ENCODE measurements around the gene CHST11. TPM values are rescaled to one million over a fixed set of nuclear protein-coding genes. Genes with fewer than 3 reads are reported as not detected.

Gene CHST11
- total and polyA plus RNA-seq, 4 donors, result 0.57 to 11.1 (median 3.7) TPM

GRCh38 chr12:104522985-104523722, 66.4 kb downstream of the CHST11 start:
- no peak overlapping the region for H3K27ac ChIP-seq (ENCODE audit: low read depth in 1 of 2, low read length in 2 of 2)

GRCh38 chr12:104524034-104524832, 67.5 kb downstream of the CHST11 start:
- Histone ChIP-seq H3K36me3 (ENCODE audit: control insufficient read depth in 4 of 4, insufficient read depth in 3 of 4, low read depth in 1 of 4, low read length in 3 of 4) (no peaks in the 10 kb centered on the region), H3K9ac (ENCODE audit: low read depth in 1 of 2, low read length in 2 of 2) (no peak overlapping the region), H3K4me1 (ENCODE audit: control insufficient read depth in 4 of 4, insufficient read depth in 4 of 4, low read length in 3 of 4) (peaks cover 0 to 4% (median under 1%) of the 10 kb centered on the region in 4 donors), H3K27ac (ENCODE audit: low read depth in 1 of 2, low read length in 2 of 2) (no peak overlapping the region), H3K4me3 (ENCODE audit: low read depth in 1 of 3, low read length in 3 of 3) (no peak overlapping the region), H3K9me3 (ENCODE audit: control insufficient read depth in 4 of 4, low read length in 3 of 4) (no peaks in the 10 kb centered on the region), H3K27me3 (ENCODE audit: control insufficient read depth in 4 of 4, insufficient read depth in 4 of 4, low read length in 3 of 4) (no peaks in the 10 kb centered on the region)
- DNase-seq (ENCODE audit: low spot score), result no peak
- WGBS, result 69% methylated on average over 7 of the region's 7 CpGs
- TF ChIP-seq GABPA (IDR thresholded peaks at IDR 0.05 in 1 of 2, conservative IDR thresholded peaks at IDR 0.05 in 1 of 2) (no peak), REST (IDR thresholded peaks at IDR 0.05) (no peak), YY1 (IDR thresholded peaks at IDR 0.05) (no peak)

More at GRCh38 chr12:104522985-104523722, 66.4 kb downstream of the CHST11 start:
- no peaks in the 10 kb centered on the region for H3K36me3 ChIP-seq (ENCODE audit: control insufficient read depth in 4 of 4, insufficient read depth in 3 of 4, low read depth in 1 of 4, low read length in 3 of 4)
- DNase-seq (ENCODE audit: low spot score), result no peak
- no peak overlapping the region for H3K9ac ChIP-seq (ENCODE audit: low read depth in 1 of 2, low read length in 2 of 2)
- 62% methylated on average over 4 of the region's 4 CpGs for WGBS
- H3K9me3 ChIP-seq (ENCODE audit: control insufficient read depth in 4 of 4, low read length in 3 of 4), result no peaks in the 10 kb centered on the region
- peaks cover 0 to 4% (median under 1%) of the 10 kb centered on the region in 4 donors for H3K4me1 ChIP-seq (ENCODE audit: control insufficient read depth in 4 of 4, insufficient read depth in 4 of 4, low read length in 3 of 4)
- no peaks in the 10 kb centered on the region for H3K27me3 ChIP-seq (ENCODE audit: control insufficient read depth in 4 of 4, insufficient read depth in 4 of 4, low read length in 3 of 4)
- no peak overlapping the region for H3K4me3 ChIP-seq (ENCODE audit: low read depth in 1 of 3, low read length in 3 of 3)
- no peak for TF ChIP-seq FOXA1 (IDR thresholded peaks at IDR 0.05)
- no peak for TF ChIP-seq YY1 (IDR thresholded peaks at IDR 0.05)
- peak; percentile 40 for TF ChIP-seq NR2F2 (IDR thresholded peaks at IDR 0.05)
- TF ChIP-seq RXRA (IDR thresholded peaks at IDR 0.05), result peak in 1 of 2 donors; percentile 16
- no peak for TF ChIP-seq RAD21 (IDR thresholded peaks at IDR 0.05)

- Histone ChIP-seq H3K4me3 (ENCODE audit: low read depth in 1 of 3, low read length in 3 of 3) (no peak overlapping the region), H3K4me1 (ENCODE audit: control insufficient read depth in 4 of 4, insufficient read depth in 4 of 4, low read length in 3 of 4) (peaks cover 0 to 4% (median under 1%) of the 10 kb centered on the region in 4 donors), H3K27me3 (ENCODE audit: control insufficient read depth in 4 of 4, insufficient read depth in 4 of 4, low read length in 3 of 4) (no peaks in the 10 kb centered on the region), H3K27ac (ENCODE audit: low read depth in 1 of 2, low read length in 2 of 2) (no peak overlapping the region), H3K9me3 (ENCODE audit: control insufficient read depth in 4 of 4, low read length in 3 of 4) (no peaks in the 10 kb centered on the region), H3K9ac (ENCODE audit: low read depth in 1 of 2, low read length in 2 of 2) (no peak overlapping the region), H3K36me3 (ENCODE audit: control insufficient read depth in 4 of 4, insufficient read depth in 3 of 4, low read depth in 1 of 4, low read length in 3 of 4) (no peaks in the 10 kb centered on the region)
- 47% methylated on average over 4 of the region's 4 CpGs for WGBS
- TF ChIP-seq HNF4A (conservative IDR thresholded peaks at IDR 0.05) (no peak), TAF1 (conservative IDR thresholded peaks at IDR 0.05) (no peak), YY1 (IDR thresholded peaks at IDR 0.05) (no peak), CTCF (IDR thresholded peaks at IDR 0.05; ENCODE audit: low read depth, low read length, missing input control) (no peak), NR2F2 (IDR thresholded peaks at IDR 0.05) (no peak), FOXA1 (IDR thresholded peaks at IDR 0.05) (no peak), SP1 (IDR thresholded peaks at IDR 0.05) (no peak), MAX (IDR thresholded peaks at IDR 0.05) (no peak), EGR1 (IDR thresholded peaks at IDR 0.05; ENCODE audit: low read depth in 2 of 2) (no peak), ZBTB33 (IDR thresholded peaks at IDR 0.05) (no peak), FOXA2 (IDR thresholded peaks at IDR 0.05) (no peak)
- no peak for DNase-seq (ENCODE audit: low spot score)
Measured at GRCh38 chr12:104526320-104526719, 69.6 kb downstream of the CHST11 start.

Data from liver (tissue), 9 donors.